GM12873 (cell line): ENCODE data around the gene P4HB.
A peak's percentile ranks its signal among the peaks of the same experiment; 100 is the strongest.

ENCODE experiments used
- CTCF ChIP-seq: IDR thresholded peaks from 2 replicates; pipeline ENCODE4 v1.5.1; 2012; ENCODE audit warnings: low read depth, mild to moderate bottlenecking, moderate library complexity, low read length, control low read depth; ENCODE audit not compliant: insufficient read depth; ENCODE audit errors: missing control alignments

Gene P4HB

GRCh38 chr17:81821603-81822311 lies 38.6 kb downstream of the P4HB start:
- peak; percentile 6 for TF ChIP-seq CTCF

GRCh38 chr17:81821147-81821546 lies 39.2 kb downstream of the P4HB start:
- no peak for TF ChIP-seq CTCF

- no peak for TF ChIP-seq CTCF
These were observed 40.6 kb downstream of the P4HB start for GRCh38 chr17:81819708-81820107.

GRCh38 chr17:81817758-81818147 lies 42.6 kb downstream of the P4HB start:
- no peak for TF ChIP-seq CTCF

- no peak for TF ChIP-seq CTCF
These were observed 44.7 kb downstream of the P4HB start for GRCh38 chr17:81815646-81815986.

- TF ChIP-seq CTCF = no peak
These were observed 45.3 kb downstream of the P4HB start for GRCh38 chr17:81814748-81815645.

- no peak for TF ChIP-seq CTCF
These were observed 46.3 kb downstream of the P4HB start for GRCh38 chr17:81813861-81814683.
